Astrocyte (in vitro differentiated cells and primary cell): ENCODE measurements around the gene TRIP10. TPM values are rescaled to one million over a fixed set of nuclear protein-coding genes. Genes with fewer than 3 reads are reported as not detected.
A peak's percentile ranks its signal among the peaks of the same experiment; 100 is the strongest.
"Not testable (repeated sequence)": the region's sequence is repeated elsewhere in the genome, so short reads cannot be mapped to it uniquely, and the experiment has no call there.

Experiments
- DNase-seq: peaks from one replicate; pipeline ENCODE4 v3.0.0-alpha.2; 2010; ENCODE audit warnings: low read depth
- FAIRE-seq: peaks from 2 replicates; lab custom pipeline; 2011; peaks lifted over from hg19 to GRCh38; lab: Jason Lieb, UNC
- H2AFZ ChIP-seq: 2 replicates; pipeline ENCODE4 v1.6.0; 2012; ENCODE audit warnings: low read depth, low read length, inconsistent platforms
- H3K27ac ChIP-seq: 2 replicates; pipeline ENCODE4 v1.5.1; 2011; ENCODE audit warnings: low read depth, low read length, inconsistent platforms
- H3K27me3 ChIP-seq: 2 replicates; pipeline ENCODE4 v1.6.0; 2011; ENCODE audit warnings: low read length, inconsistent platforms; ENCODE audit not compliant: insufficient read depth
- H3K36me3 ChIP-seq: 2 replicates; pipeline ENCODE4 v1.5.1; 2011; ENCODE audit warnings: low read length, inconsistent platforms; ENCODE audit not compliant: insufficient read depth
- H3K4me1 ChIP-seq: 2 replicates; pipeline ENCODE4 v1.5.1; 2011; ENCODE audit warnings: low read length, inconsistent platforms; ENCODE audit not compliant: insufficient read depth
- H3K4me2 ChIP-seq: 2 replicates; pipeline ENCODE4 v1.6.0; 2012; ENCODE audit warnings: low read length, inconsistent platforms
- H3K4me3 ChIP-seq: 2 replicates; pipeline ENCODE4 v1.5.1; 2011; ENCODE audit warnings: low read depth, mild to moderate bottlenecking, low read length, inconsistent platforms; ENCODE audit not compliant: insufficient read depth
- H3K79me2 ChIP-seq: 2 replicates; pipeline ENCODE4 v1.6.0; 2012; ENCODE audit warnings: mild to moderate bottlenecking, low read length, inconsistent platforms; ENCODE audit not compliant: insufficient read depth
- H3K9ac ChIP-seq: 2 replicates; pipeline ENCODE4 v1.6.0; 2012; ENCODE audit warnings: mild to moderate bottlenecking, low read length, inconsistent platforms
- H3K9me3 ChIP-seq: 2 replicates; pipeline ENCODE4 v1.5.1; 2012; ENCODE audit warnings: low read depth, mild to moderate bottlenecking, low read length, inconsistent platforms; ENCODE audit not compliant: insufficient read depth
- H4K20me1 ChIP-seq: 2 replicates; pipeline ENCODE4 v1.6.0; 2012; ENCODE audit warnings: low read length, inconsistent platforms; ENCODE audit not compliant: insufficient read depth
- H3K27ac Mint-ChIP-seq: one replicate; pipeline ENCODE4 v1.8.0; 2021; ENCODE audit warnings: mild to moderate bottlenecking, mixed read lengths; ENCODE audit not compliant: unreplicated experiment
- H3K27me3 Mint-ChIP-seq: one replicate; pipeline ENCODE4 v1.8.0; 2021; ENCODE audit warnings: low read depth, mixed read lengths; ENCODE audit not compliant: unreplicated experiment
- H3K36me3 Mint-ChIP-seq: one replicate; pipeline ENCODE4 v1.8.0; 2021; ENCODE audit warnings: low read depth, mixed read lengths; ENCODE audit not compliant: unreplicated experiment
- H3K4me1 Mint-ChIP-seq: one replicate; pipeline ENCODE4 v1.8.0; 2021; ENCODE audit warnings: low read depth, mixed read lengths; ENCODE audit not compliant: unreplicated experiment
- H3K4me3 Mint-ChIP-seq: one replicate; pipeline ENCODE4 v1.8.0; 2021; ENCODE audit warnings: mild to moderate bottlenecking, moderate library complexity, mixed read lengths; ENCODE audit not compliant: unreplicated experiment
- H3K9me3 Mint-ChIP-seq: one replicate; pipeline ENCODE4 v1.8.0; 2021; ENCODE audit warnings: mild to moderate bottlenecking, mixed read lengths; ENCODE audit not compliant: unreplicated experiment
- CTCF ChIP-seq: IDR thresholded peaks from 2 replicates; pipeline ENCODE4 v1.5.1; 2011; ENCODE audit warnings: low read depth, mild to moderate bottlenecking, inconsistent platforms, low read length, moderate library complexity; ENCODE audit not compliant: insufficient read depth
- EZH2 ChIP-seq: IDR thresholded peaks from 2 replicates; pipeline ENCODE4 v1.6.1; 2012; ENCODE audit warnings: mild to moderate bottlenecking, low read length, inconsistent platforms; ENCODE audit not compliant: insufficient read depth
- total RNA-seq: library from RNA; stranded (reverse); gene quantifications from 2 replicates; pipeline ENCODE4 v1.2.1, GENCODE V29; 2021

The TRIP10 gene
- total RNA-seq, 1 donor from 2014 or later = 41.4 TPM

DNA sequence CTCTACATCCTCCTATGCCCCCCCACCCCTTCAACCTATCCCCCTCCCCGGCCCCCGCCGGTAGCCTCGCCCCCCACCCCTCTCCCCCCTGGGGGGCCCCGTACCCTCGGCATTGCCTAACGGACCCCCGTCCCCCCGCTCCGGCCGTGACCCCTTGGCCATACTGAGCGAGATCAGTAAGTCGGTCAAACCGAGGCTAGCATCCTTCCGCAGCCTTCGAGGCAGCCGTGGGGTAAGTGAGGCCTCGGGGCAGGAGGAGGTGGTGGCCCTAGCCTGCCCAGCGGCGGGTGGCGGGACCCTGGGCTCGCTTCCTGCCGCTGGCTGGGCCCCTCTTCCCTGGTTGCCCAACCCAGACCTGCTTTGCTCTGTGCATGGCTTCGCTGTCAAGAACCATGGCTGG, 6.5 kb downstream of the TRIP10 start:
- Histone ChIP-seq H3K4me2 (no peak overlapping the region), H4K20me1 (peaks cover 22% of the 10 kb centered on the region), H3K27ac (no peak overlapping the region), H2AFZ (no peak overlapping the region), H3K4me3 (no peak overlapping the region), H3K79me2 (peaks cover 17% of the 10 kb centered on the region), H3K27me3 (no peaks in the 10 kb centered on the region), H3K4me1 (peaks cover 22% of the 10 kb centered on the region), H3K36me3 (peaks cover 30% of the 10 kb centered on the region), H3K9ac (no peak overlapping the region), H3K9me3 (no peaks in the 10 kb centered on the region)
- TF ChIP-seq EZH2 (no peak), CTCF (no peak)
- DNase-seq (no peak), FAIRE-seq (no peak)
- Mint-ChIP-seq H3K27ac (no peak overlapping the region), H3K4me3 (peak overlapping the region; percentile 66), H3K4me1 (peaks cover 23% of the 10 kb centered on the region), H3K36me3 (peaks cover 19% of the 10 kb centered on the region), H3K9me3 (peaks cover 3% of the 10 kb centered on the region), H3K27me3 (no peaks in the 10 kb centered on the region)

- not testable (repeated sequence) for FAIRE-seq, H3K9me3 ChIP-seq, H3K9me3 Mint-ChIP-seq, H3K4me3 Mint-ChIP-seq, H3K4me2 ChIP-seq, H3K27me3 Mint-ChIP-seq, H3K9ac ChIP-seq, H3K27ac ChIP-seq, H3K79me2 ChIP-seq, H3K4me3 ChIP-seq, H3K27me3 ChIP-seq, H2AFZ ChIP-seq, DNase-seq, H3K27ac Mint-ChIP-seq
- Histone ChIP-seq H3K4me1 (peaks cover 27% of the 10 kb centered on the region), H4K20me1 (peaks cover 22% of the 10 kb centered on the region), H3K36me3 (peaks cover 30% of the 10 kb centered on the region)
- Mint-ChIP-seq H3K4me1 (peaks cover 19% of the 10 kb centered on the region), H3K36me3 (peaks cover 22% of the 10 kb centered on the region)
Observed at GRCh38 chr19:6748543-6748942, 9.1 kb downstream of the TRIP10 start.

- H3K4me1 ChIP-seq = peaks cover 12% of the 10 kb centered on the region
- H3K79me2 ChIP-seq = no peaks in the 10 kb centered on the region
- peaks cover 11% of the 10 kb centered on the region for H4K20me1 ChIP-seq
- no peak for FAIRE-seq
- peaks cover 30% of the 10 kb centered on the region for H3K36me3 ChIP-seq
- H3K27ac ChIP-seq = no peak overlapping the region
- no peak overlapping the region for H3K27ac Mint-ChIP-seq
- no peaks in the 10 kb centered on the region for H3K9me3 ChIP-seq
- no peak overlapping the region for H3K4me3 Mint-ChIP-seq
- no peak overlapping the region for H3K9ac ChIP-seq
- TF ChIP-seq EZH2 (no peak), CTCF (no peak)
- peaks cover 3% of the 10 kb centered on the region for H3K9me3 Mint-ChIP-seq
- peaks cover 8% of the 10 kb centered on the region for H3K4me1 Mint-ChIP-seq
- H3K27me3 ChIP-seq = no peaks in the 10 kb centered on the region
- no peak overlapping the region for H3K4me2 ChIP-seq
- no peak overlapping the region for H3K4me3 ChIP-seq
- H3K36me3 Mint-ChIP-seq = peaks cover 14% of the 10 kb centered on the region
- no peak for DNase-seq
- H3K27me3 Mint-ChIP-seq = no peaks in the 10 kb centered on the region
- no peak overlapping the region for H2AFZ ChIP-seq
Observed at GRCh38 chr19:6750062-6750461, 10.6 kb downstream of the TRIP10 start.
